Thyroid gland (tissue), 4 donors: ENCODE measurements around the gene ACOX1. TPM values are rescaled to one million over a fixed set of nuclear protein-coding genes. Genes with fewer than 3 reads are reported as not detected.

Source experiments
- DNase-seq, 2 donors: peaks; one replicate each; pipeline ENCODE4 v3.0.0-alpha.2; 2019
- H3K27ac ChIP-seq, 3 donors: fragments of 200-600 bp; sonication (generic); 1 replicate in 2 of 3; 2 replicates in 1 of 3; pipeline ENCODE4 v1.5.1; 2016 to 2019; ENCODE audit warnings: mild to moderate bottlenecking in 1 of 3, moderate library complexity in 1 of 3
- H3K27me3 ChIP-seq: fragments of 200-600 bp; sonication (generic); one replicate; pipeline ENCODE4 v1.5.1; 2019
- H3K36me3 ChIP-seq, 2 donors: fragments of 200-600 bp; sonication (generic); one replicate each; pipeline ENCODE4 v1.5.1; 2016 to 2019
- H3K4me1 ChIP-seq, 2 donors: fragments of 200-600 bp; sonication (generic); one replicate each; pipeline ENCODE4 v1.5.1; 2017 to 2019
- H3K4me3 ChIP-seq, 3 donors: fragments of 200-600 bp; sonication (generic); replicated peaks in 1 of 3; 1 replicate in 2 of 3; 2 replicates in 1 of 3; pipeline ENCODE4 v1.5.1; 2016; ENCODE audit warnings: mild to moderate bottlenecking in 1 of 3
- H3K9me3 ChIP-seq: fragments of 200-600 bp; sonication (generic); one replicate; pipeline ENCODE4 v1.5.1; 2017
- POLR2A ChIP-seq, 2 donors: fragments of 450-650 bp; IDR thresholded peaks; one replicate each; pipeline ENCODE4 v1.6.1; 2017; ENCODE audit warnings: antibody characterized with exemption in 2 of 2, mild to moderate bottlenecking in 2 of 2, moderate library complexity in 1 of 2
- WGBS, 2 donors: methylation state at CpG; one replicate each; pipeline ENCODE4 v1.1.5; 2017; 5-methylcytosine and 5-hydroxymethylcytosine counted together
- intact Hi-C: fragments of 100-400 bp; cut with DNase I; formaldehyde crosslinking; loops from one replicate; pipeline ENCODE4 v1.15.1; 2023
- total RNA-seq, 4 donors: library from RNA; depleted of rRNA; stranded (reverse); fragments of >200 nt; gene quantifications; one replicate each; pipeline ENCODE4 v1.2.3, GENCODE V29; 2016
- TF ChIP-seq, protein P1 (sequence below), 6 experiments: fragments of 200-600 bp in 3 of 6; fragments of 450-650 bp in 3 of 6; sonication (generic) in 3 of 6; IDR thresholded peaks; one replicate each; pipeline ENCODE4 v1.5.1; 2016 to 2019; ENCODE audit warnings: antibody characterized with exemption in 6 of 6, mild to moderate bottlenecking in 2 of 6, inconsistent platforms in 1 of 6, moderate library complexity in 1 of 6

ACOX1 gene
- total RNA-seq, 4 donors from 2014 or later, result 59.6 to 102 (median 75.5) TPM

DNA sequence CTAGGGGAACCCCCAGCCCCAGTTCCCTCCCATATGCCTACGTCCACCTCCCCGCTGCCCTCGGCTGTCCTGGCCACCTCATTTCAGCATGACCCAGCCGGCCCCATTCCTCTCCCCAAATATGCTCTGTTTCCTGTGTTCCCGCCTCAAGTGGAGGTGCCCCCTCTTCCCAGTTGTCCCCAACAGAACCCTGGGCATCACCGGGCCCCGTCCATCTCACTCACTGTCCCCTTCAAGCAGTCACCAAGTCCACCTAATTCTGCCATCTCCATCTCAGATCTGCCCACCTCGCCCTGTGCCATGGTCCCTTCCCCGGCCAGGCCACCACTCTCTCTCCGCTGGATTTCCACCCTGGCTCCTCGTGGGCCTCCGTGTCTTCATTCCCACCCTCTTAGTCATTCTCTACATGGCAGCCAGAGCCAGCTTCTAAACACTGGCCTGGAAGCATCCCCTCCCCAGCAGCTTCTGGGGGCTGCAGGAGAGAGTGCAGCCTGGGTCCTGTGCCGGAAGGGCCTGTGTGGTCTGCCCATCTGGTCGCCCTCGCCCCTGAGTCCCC, 34.5 kb upstream of the ACOX1 start:
- H3K27ac ChIP-seq, result no peak overlapping the region
- no peak overlapping the region for H3K4me3 ChIP-seq
- peaks cover 0 to 6% of the 10 kb centered on the region in 2 donors for H3K36me3 ChIP-seq
- H3K27me3 ChIP-seq, result no peaks in the 10 kb centered on the region
- intact Hi-C loops, result no loop called here
- H3K9me3 ChIP-seq, result no peaks in the 10 kb centered on the region
- no peaks in the 10 kb centered on the region for H3K4me1 ChIP-seq
- WGBS, 2 donors, result 83 to 85% methylated on average over 15 of the region's 15 CpGs
- DNase-seq, result no peak
- no peak for TF ChIP-seq POLR2A (IDR thresholded peaks at IDR 0.05)
- TF ChIP-seq, protein P1, sequence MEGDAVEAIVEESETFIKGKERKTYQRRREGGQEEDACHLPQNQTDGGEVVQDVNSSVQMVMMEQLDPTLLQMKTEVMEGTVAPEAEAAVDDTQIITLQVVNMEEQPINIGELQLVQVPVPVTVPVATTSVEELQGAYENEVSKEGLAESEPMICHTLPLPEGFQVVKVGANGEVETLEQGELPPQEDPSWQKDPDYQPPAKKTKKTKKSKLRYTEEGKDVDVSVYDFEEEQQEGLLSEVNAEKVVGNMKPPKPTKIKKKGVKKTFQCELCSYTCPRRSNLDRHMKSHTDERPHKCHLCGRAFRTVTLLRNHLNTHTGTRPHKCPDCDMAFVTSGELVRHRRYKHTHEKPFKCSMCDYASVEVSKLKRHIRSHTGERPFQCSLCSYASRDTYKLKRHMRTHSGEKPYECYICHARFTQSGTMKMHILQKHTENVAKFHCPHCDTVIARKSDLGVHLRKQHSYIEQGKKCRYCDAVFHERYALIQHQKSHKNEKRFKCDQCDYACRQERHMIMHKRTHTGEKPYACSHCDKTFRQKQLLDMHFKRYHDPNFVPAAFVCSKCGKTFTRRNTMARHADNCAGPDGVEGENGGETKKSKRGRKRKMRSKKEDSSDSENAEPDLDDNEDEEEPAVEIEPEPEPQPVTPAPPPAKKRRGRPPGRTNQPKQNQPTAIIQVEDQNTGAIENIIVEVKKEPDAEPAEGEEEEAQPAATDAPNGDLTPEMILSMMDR (IDR thresholded peaks at IDR 0.05), result no peak

DNA sequence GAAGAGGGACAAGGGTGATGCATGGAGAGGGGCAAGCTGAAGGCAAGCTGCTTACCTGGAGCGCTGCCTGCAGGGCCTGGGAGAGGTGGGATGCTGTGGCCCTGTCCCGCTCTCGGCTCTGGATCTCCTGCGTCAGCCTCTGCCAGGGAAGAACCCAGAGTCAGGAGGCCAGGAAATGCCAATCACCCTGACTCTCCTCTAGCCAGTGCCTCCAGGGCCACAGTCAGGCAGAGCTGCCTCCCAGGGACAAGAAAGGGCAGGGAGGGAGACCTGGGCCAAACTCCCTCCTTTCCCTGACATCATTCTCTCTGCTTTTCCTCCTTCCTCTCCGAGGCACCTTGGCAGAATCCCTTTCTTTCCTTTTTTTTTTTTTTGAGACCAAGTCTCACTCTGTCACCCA, 33.0 kb upstream of the ACOX1 start:
- H3K9me3 ChIP-seq, result no peaks in the 10 kb centered on the region
- WGBS, 2 donors, result 86 to 90% methylated on average over 5 of the region's 5 CpGs
- no peaks in the 10 kb centered on the region for H3K27me3 ChIP-seq
- no peak for DNase-seq
- intact Hi-C loops, result no loop called here
- no peak overlapping the region for H3K4me3 ChIP-seq
- peaks cover 0 to 4% of the 10 kb centered on the region in 2 donors for H3K36me3 ChIP-seq
- no peak overlapping the region for H3K27ac ChIP-seq
- TF ChIP-seq POLR2A (IDR thresholded peaks at IDR 0.05), result no peak
- TF ChIP-seq, protein P1 (IDR thresholded peaks at IDR 0.05), result no peak
- H3K4me1 ChIP-seq, result no peaks in the 10 kb centered on the region

DNA sequence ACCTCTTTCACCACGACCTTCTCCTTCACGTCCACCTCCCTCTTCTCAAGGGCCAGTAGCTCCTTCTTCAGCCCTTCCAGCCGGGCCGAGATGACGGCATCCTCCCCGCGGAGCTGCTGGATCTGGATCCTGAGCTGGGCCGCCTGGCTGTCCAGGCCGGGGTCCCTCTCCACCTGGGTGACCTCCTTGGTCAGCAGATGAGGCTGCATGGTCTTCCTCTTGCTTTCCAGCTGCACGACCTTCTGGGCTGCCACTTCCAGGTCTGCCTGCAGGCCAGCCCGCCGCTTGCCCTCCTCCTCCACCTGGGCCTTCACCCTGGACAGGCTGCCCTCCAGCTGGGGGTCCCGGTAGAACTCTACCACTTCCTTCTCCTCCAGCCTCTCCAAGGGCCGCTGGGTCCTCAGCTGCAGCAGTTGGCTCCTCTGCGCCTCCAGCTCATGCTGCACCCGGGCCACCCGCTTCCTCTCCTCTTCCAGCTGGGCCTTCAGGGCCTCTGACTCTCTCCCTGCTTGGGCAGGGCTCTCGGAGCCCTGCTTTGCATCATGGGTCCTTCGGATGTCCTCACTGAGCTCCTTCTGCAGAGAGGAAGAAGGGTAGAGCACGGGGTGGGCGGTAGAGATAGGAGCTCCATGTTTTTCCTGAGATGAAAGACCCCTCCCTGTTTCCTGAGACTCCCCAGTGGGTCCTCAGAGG, 31.1 kb upstream of the ACOX1 start:
- no peak for DNase-seq
- Histone ChIP-seq H3K4me3 (no peak overlapping the region), H3K27me3 (no peaks in the 10 kb centered on the region), H3K27ac (no peak overlapping the region), H3K9me3 (no peaks in the 10 kb centered on the region), H3K4me1 (no peaks in the 10 kb centered on the region), H3K36me3 (peaks cover 0 to 4% of the 10 kb centered on the region in 2 donors)
- TF ChIP-seq POLR2A (IDR thresholded peaks at IDR 0.05), result no peak
- TF ChIP-seq, protein P1 (IDR thresholded peaks at IDR 0.05), result no peak
- intact Hi-C loops, result loop anchor here (5.0 to 10.0 kb wide), 2 partner anchors 103 to 265 kb away; no protein-coding TSS in a partner anchor
- 89 to 91% methylated on average over 21 of the region's 21 CpGs for WGBS, 2 donors

DNA sequence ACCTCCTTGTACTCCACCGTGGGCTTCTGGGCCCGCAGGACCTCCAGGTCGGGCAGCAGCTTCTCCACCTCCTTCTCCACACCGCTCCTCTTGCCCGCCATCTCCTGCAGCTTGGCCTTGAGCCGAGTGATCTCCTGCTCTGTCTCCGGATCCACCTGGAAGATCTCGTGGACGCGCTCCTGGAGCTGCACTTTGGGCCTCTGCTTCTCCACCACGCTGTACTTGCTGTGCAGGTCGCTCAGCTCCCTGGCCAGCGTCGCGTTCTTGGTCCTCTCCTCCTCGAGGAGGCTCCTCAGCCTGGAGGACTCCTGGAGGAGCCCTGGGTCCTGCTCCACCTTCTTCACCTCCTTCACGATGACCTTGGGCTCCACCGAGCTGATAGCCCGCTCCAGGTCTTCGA, 30.5 kb upstream of the ACOX1 start:
- Histone ChIP-seq H3K4me3 (no peak overlapping the region), H3K27me3 (no peaks in the 10 kb centered on the region), H3K36me3 (peaks cover 0 to 4% of the 10 kb centered on the region in 2 donors), H3K4me1 (no peaks in the 10 kb centered on the region), H3K27ac (no peak overlapping the region), H3K9me3 (no peaks in the 10 kb centered on the region)
- intact Hi-C loops, result loop anchor here (5.0 to 10.0 kb wide), 2 partner anchors 102 to 265 kb away; no protein-coding TSS in a partner anchor
- TF ChIP-seq POLR2A (IDR thresholded peaks at IDR 0.05), result no peak
- TF ChIP-seq, protein P1 (IDR thresholded peaks at IDR 0.05), result no peak
- 95 to 96% methylated on average over 20 of the region's 20 CpGs for WGBS, 2 donors
- DNase-seq, result no peak
